ENCODE measurements around the gene SCAF4. TPM values are rescaled to one million over a fixed set of nuclear protein-coding genes. Genes with fewer than 3 reads are reported as not detected.

SCAF4 gene
- total and polyA plus RNA-seq, 4 donors = 7.1 to 11.1 (median 9.3) TPM

DNA sequence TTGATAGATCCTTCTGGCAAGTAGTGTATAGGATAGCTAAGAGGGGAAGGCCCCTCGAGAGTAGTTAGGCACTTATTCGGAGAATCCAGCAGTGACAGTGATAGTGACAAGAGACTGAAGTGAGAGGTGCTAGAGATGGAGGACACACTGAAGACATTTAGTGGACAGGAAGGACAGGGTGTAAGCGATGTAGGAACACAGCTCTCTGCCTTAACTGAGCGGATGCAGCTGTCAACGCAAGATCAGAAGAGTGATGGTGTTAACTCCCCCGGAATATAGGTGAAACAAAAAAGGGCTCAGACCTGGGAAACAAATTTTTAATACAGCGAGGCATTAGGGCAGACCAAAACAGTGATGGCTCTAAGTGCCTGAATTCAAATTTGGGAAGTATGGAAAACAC is 56.6 kb downstream of the SCAF4 start:
- WGBS = 95% methylated on average over 7 of the region's 7 CpGs
- Histone ChIP-seq H3K36me3 (ENCODE audit: control insufficient read depth in 4 of 4, insufficient read depth in 3 of 4, low read depth in 1 of 4, low read length in 3 of 4) (peaks cover 0 to 13% (median 4%) of the 10 kb centered on the region in 4 donors), H3K9ac (ENCODE audit: low read depth in 1 of 2, low read length in 2 of 2) (no peak overlapping the region), H3K27ac (ENCODE audit: low read depth in 1 of 2, low read length in 2 of 2) (no peak overlapping the region), H3K27me3 (ENCODE audit: control insufficient read depth in 4 of 4, insufficient read depth in 4 of 4, low read length in 3 of 4) (no peaks in the 10 kb centered on the region), H3K4me3 (ENCODE audit: low read depth in 1 of 3, low read length in 3 of 3) (no peak overlapping the region), H3K9me3 (ENCODE audit: control insufficient read depth in 4 of 4, low read length in 3 of 4) (no peaks in the 10 kb centered on the region), H3K4me1 (ENCODE audit: control insufficient read depth in 4 of 4, insufficient read depth in 4 of 4, low read length in 3 of 4) (peaks cover 0 to 2% (median 0%) of the 10 kb centered on the region in 4 donors)
- DNase-seq (ENCODE audit: low spot score) = no peak
- TF ChIP-seq, protein P1, sequence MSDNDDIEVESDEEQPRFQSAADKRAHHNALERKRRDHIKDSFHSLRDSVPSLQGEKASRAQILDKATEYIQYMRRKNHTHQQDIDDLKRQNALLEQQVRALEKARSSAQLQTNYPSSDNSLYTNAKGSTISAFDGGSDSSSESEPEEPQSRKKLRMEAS (IDR thresholded peaks at IDR 0.05) = no peak
- TF ChIP-seq GABPA (IDR thresholded peaks at IDR 0.05 in 1 of 2, conservative IDR thresholded peaks at IDR 0.05 in 1 of 2) = no peak
- TF ChIP-seq HNF4G (IDR thresholded peaks at IDR 0.05) = no peak
- TF ChIP-seq, protein P2, sequence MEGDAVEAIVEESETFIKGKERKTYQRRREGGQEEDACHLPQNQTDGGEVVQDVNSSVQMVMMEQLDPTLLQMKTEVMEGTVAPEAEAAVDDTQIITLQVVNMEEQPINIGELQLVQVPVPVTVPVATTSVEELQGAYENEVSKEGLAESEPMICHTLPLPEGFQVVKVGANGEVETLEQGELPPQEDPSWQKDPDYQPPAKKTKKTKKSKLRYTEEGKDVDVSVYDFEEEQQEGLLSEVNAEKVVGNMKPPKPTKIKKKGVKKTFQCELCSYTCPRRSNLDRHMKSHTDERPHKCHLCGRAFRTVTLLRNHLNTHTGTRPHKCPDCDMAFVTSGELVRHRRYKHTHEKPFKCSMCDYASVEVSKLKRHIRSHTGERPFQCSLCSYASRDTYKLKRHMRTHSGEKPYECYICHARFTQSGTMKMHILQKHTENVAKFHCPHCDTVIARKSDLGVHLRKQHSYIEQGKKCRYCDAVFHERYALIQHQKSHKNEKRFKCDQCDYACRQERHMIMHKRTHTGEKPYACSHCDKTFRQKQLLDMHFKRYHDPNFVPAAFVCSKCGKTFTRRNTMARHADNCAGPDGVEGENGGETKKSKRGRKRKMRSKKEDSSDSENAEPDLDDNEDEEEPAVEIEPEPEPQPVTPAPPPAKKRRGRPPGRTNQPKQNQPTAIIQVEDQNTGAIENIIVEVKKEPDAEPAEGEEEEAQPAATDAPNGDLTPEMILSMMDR (IDR thresholded peaks at IDR 0.05; ENCODE audit: low read depth, low read length, missing input control) = no peak
- TF ChIP-seq NR2F2 (IDR thresholded peaks at IDR 0.05) = no peak
- TF ChIP-seq RAD21 (IDR thresholded peaks at IDR 0.05) = no peak
- TF ChIP-seq, protein P3, sequence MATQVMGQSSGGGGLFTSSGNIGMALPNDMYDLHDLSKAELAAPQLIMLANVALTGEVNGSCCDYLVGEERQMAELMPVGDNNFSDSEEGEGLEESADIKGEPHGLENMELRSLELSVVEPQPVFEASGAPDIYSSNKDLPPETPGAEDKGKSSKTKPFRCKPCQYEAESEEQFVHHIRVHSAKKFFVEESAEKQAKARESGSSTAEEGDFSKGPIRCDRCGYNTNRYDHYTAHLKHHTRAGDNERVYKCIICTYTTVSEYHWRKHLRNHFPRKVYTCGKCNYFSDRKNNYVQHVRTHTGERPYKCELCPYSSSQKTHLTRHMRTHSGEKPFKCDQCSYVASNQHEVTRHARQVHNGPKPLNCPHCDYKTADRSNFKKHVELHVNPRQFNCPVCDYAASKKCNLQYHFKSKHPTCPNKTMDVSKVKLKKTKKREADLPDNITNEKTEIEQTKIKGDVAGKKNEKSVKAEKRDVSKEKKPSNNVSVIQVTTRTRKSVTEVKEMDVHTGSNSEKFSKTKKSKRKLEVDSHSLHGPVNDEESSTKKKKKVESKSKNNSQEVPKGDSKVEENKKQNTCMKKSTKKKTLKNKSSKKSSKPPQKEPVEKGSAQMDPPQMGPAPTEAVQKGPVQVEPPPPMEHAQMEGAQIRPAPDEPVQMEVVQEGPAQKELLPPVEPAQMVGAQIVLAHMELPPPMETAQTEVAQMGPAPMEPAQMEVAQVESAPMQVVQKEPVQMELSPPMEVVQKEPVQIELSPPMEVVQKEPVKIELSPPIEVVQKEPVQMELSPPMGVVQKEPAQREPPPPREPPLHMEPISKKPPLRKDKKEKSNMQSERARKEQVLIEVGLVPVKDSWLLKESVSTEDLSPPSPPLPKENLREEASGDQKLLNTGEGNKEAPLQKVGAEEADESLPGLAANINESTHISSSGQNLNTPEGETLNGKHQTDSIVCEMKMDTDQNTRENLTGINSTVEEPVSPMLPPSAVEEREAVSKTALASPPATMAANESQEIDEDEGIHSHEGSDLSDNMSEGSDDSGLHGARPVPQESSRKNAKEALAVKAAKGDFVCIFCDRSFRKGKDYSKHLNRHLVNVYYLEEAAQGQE (IDR thresholded peaks at IDR 0.05) = no peak
- TF ChIP-seq, protein P4, sequence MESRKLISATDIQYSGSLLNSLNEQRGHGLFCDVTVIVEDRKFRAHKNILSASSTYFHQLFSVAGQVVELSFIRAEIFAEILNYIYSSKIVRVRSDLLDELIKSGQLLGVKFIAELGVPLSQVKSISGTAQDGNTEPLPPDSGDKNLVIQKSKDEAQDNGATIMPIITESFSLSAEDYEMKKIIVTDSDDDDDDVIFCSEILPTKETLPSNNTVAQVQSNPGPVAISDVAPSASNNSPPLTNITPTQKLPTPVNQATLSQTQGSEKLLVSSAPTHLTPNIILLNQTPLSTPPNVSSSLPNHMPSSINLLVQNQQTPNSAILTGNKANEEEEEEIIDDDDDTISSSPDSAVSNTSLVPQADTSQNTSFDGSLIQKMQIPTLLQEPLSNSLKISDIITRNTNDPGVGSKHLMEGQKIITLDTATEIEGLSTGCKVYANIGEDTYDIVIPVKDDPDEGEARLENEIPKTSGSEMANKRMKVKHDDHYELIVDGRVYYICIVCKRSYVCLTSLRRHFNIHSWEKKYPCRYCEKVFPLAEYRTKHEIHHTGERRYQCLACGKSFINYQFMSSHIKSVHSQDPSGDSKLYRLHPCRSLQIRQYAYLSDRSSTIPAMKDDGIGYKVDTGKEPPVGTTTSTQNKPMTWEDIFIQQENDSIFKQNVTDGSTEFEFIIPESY (IDR thresholded peaks at IDR 0.05) = no peak
- no peak for TF ChIP-seq EGR1 (IDR thresholded peaks at IDR 0.05; ENCODE audit: low read depth in 2 of 2)
- TF ChIP-seq FOXA2 (IDR thresholded peaks at IDR 0.05) = no peak
- TF ChIP-seq TAF1 (conservative IDR thresholded peaks at IDR 0.05) = no peak
- no peak for TF ChIP-seq JUND (IDR thresholded peaks at IDR 0.05)
- TF ChIP-seq, protein P5, sequence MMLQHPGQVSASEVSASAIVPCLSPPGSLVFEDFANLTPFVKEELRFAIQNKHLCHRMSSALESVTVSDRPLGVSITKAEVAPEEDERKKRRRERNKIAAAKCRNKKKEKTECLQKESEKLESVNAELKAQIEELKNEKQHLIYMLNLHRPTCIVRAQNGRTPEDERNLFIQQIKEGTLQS (IDR thresholded peaks at IDR 0.05) = no peak
- no peak for TF ChIP-seq FOXA1 (IDR thresholded peaks at IDR 0.05)
- TF ChIP-seq YY1 (IDR thresholded peaks at IDR 0.05) = no peak
- TF ChIP-seq RXRA (IDR thresholded peaks at IDR 0.05) = no peak
- no peak for TF ChIP-seq SP1 (IDR thresholded peaks at IDR 0.05)
- no peak for TF ChIP-seq HNF4A (conservative IDR thresholded peaks at IDR 0.05)
